HCT116 (cell line): ENCODE data around the gene LEO1. TPM values are rescaled to one million over a fixed set of nuclear protein-coding genes. Genes with fewer than 3 reads are reported as not detected.

ENCODE experiments used
- ATAC-seq: fragments of 200-7000 bp; cut with Tn5 transposase; 2 replicates; pipeline ENCODE4 v1.9.1; 2020; ENCODE audit warnings: mild to moderate bottlenecking, moderate library complexity
- BruUV-seq: library from RNA; stranded (reverse); fragments of 400-500 nt; replicated peaks from 2 replicates; lab custom pipeline; 2021; lab: Mats Ljungman, UMichigan
- CTCF ChIA-PET: fragments of 300-600 bp; sonication (Branson Sonifier 250); formaldehyde crosslinking; loops from one replicate; lab custom pipeline; 2021; ENCODE audit warnings: antibody characterized with exemption; lab: Charles Lee
- POLR2A ChIA-PET: fragments of 300-600, 350-600 bp; sonication (Branson Sonifier 250); formaldehyde crosslinking; loops from one replicate; lab custom pipeline; 2021; ENCODE audit warnings: antibody characterized with exemption; lab: Charles Lee
- RAD21 ChIA-PET, 2 experiments: fragments of 300-600 bp; sonication (Branson Sonifier 250); formaldehyde crosslinking; loops; one replicate each; lab custom pipeline; 2023; ENCODE audit warnings: low total read pairs in 2 of 2; ENCODE audit not compliant: uncharacterized antibody in 2 of 2, unreplicated experiment in 2 of 2, low non-redundant PET in 1 of 2; lab: Charles Lee
- DNase-seq: peaks from one replicate; pipeline ENCODE4 v3.0.0-alpha.2; 2010; ENCODE audit warnings: low read depth, low spot score
- H2AFZ ChIP-seq: fragments of 200-600 bp; shearing (Covaris generic), sonication (generic); 2 replicates; pipeline ENCODE4 v1.6.1; 2017; ENCODE audit warnings: low read depth, mixed run types, mixed read lengths, antibody characterized with exemption, low read length; ENCODE audit not compliant: poor library complexity, severe bottlenecking
- H3K27ac ChIP-seq: 2 replicates; pipeline ENCODE4 v1.5.1; 2012; ENCODE audit warnings: low read depth, low read length
- H3K27me3 ChIP-seq: fragments of 200-600 bp; sonication (generic); 2 replicates; pipeline ENCODE4 v1.6.1; 2016; ENCODE audit warnings: mixed run types, low read length, mixed read lengths; ENCODE audit not compliant: insufficient read depth
- H3K36me3 ChIP-seq, 2 experiments: fragments of 200-500 bp in 1 of 2; fragments of 200-600 bp in 1 of 2; sonication (Bioruptor generic) in 1 of 2; sonication (generic) in 1 of 2; 2 replicates each; pipeline versions ENCODE4 v1.5.1 to v1.6.1; 2014 to 2016; ENCODE audit warnings: low read length in 2 of 2, inconsistent platforms in 1 of 2, mixed read lengths in 1 of 2, mixed run types in 1 of 2; ENCODE audit not compliant: insufficient read depth in 2 of 2, control insufficient read depth in 1 of 2
- H3K4me1 ChIP-seq, 2 experiments: fragments of 200-600 bp in 1 of 2; sonication (generic) in 1 of 2; 2 replicates each; pipeline versions ENCODE4 v1.5.1 to v1.6.1; 2012 to 2017; ENCODE audit warnings: low read length in 2 of 2, inconsistent platforms in 1 of 2, mild to moderate bottlenecking in 1 of 2, mixed read lengths in 1 of 2, mixed run types in 1 of 2, moderate library complexity in 1 of 2; ENCODE audit not compliant: insufficient read depth in 2 of 2, control insufficient read depth in 1 of 2
- H3K4me2 ChIP-seq: fragments of 200-600 bp; sonication (generic); 2 replicates; pipeline ENCODE4 v1.6.1; 2017; ENCODE audit warnings: mixed run types, low read length, mixed read lengths
- H3K4me3 ChIP-seq, 2 experiments: fragments of 200-600 bp in 1 of 2; sonication (generic) in 1 of 2; replicated peaks in 1 of 2; 2 replicates each; pipeline ENCODE4 v1.5.1; 2011 to 2016; ENCODE audit warnings: low read length in 2 of 2, control low read depth in 1 of 2, low read depth in 1 of 2, mild to moderate bottlenecking in 1 of 2, mixed read lengths in 1 of 2, mixed run types in 1 of 2
- H3K79me2 ChIP-seq: fragments of 200-600 bp; sonication (generic); 2 replicates; pipeline ENCODE4 v1.6.1; 2017; ENCODE audit warnings: mild to moderate bottlenecking, mixed run types, low read length, moderate library complexity, mixed read lengths; ENCODE audit not compliant: insufficient read depth
- H3K9ac ChIP-seq: fragments of 200-600 bp; sonication (generic); 2 replicates; pipeline ENCODE4 v1.6.1; 2016; ENCODE audit warnings: low read length, mixed read lengths
- H3K9me2 ChIP-seq: fragments of 200-600 bp; sonication (generic), shearing (Covaris generic); 2 replicates; pipeline ENCODE4 v1.6.1; 2017; ENCODE audit warnings: mixed run types, mild to moderate bottlenecking, moderate library complexity; ENCODE audit not compliant: insufficient read depth
- H3K9me3 ChIP-seq, 2 experiments: fragments of 200-500 bp in 1 of 2; fragments of 200-600 bp in 1 of 2; sonication (Bioruptor generic) in 1 of 2; sonication (generic) in 1 of 2; 2 replicates each; pipeline ENCODE4 v1.6.1; 2014 to 2017; ENCODE audit warnings: low read length in 2 of 2, mixed read lengths in 2 of 2, inconsistent platforms in 1 of 2, low read depth in 1 of 2, mild to moderate bottlenecking in 1 of 2, mixed run types in 1 of 2, moderate library complexity in 1 of 2; ENCODE audit not compliant: control insufficient read depth in 1 of 2, insufficient read depth in 1 of 2
- H4K20me1 ChIP-seq: fragments of 200-600 bp; sonication (generic), shearing (Covaris generic); 2 replicates; pipeline ENCODE4 v1.6.1; 2017; ENCODE audit warnings: mixed run types, mild to moderate bottlenecking, moderate library complexity; ENCODE audit not compliant: insufficient read depth
- CBX3 ChIP-seq: IDR thresholded peaks from 2 replicates; pipeline ENCODE4 v1.6.1; 2012; ENCODE audit warnings: low read depth
- FOSL1 ChIP-seq: IDR thresholded peaks from 2 replicates; pipeline ENCODE4 v1.6.1; 2012; ENCODE audit warnings: low read depth
- JUND ChIP-seq: IDR thresholded peaks from 2 replicates; pipeline ENCODE4 v1.6.1; 2012
- POLR2A ChIP-seq: IDR thresholded peaks from 2 replicates; pipeline ENCODE4 v1.7.0; 2011; ENCODE audit warnings: borderline replicate concordance; ENCODE audit not compliant: insufficient read depth, insufficient read length; ENCODE audit errors: extremely low read depth
- POLR2AphosphoS5 ChIP-seq: IDR thresholded peaks from 2 replicates; pipeline ENCODE4 v1.6.1; 2011; ENCODE audit warnings: mild to moderate bottlenecking, low read depth, low read length, moderate library complexity
- RAD21 ChIP-seq: IDR thresholded peaks from 2 replicates; pipeline ENCODE4 v1.6.1; 2012; ENCODE audit warnings: low read depth, mild to moderate bottlenecking
- SIN3A ChIP-seq: IDR thresholded peaks from 2 replicates; pipeline ENCODE4 v1.6.1; 2012; ENCODE audit warnings: low read depth
- SP1 ChIP-seq: IDR thresholded peaks from 2 replicates; pipeline ENCODE4 v1.6.1; 2012; ENCODE audit warnings: low read depth
- SRF ChIP-seq: IDR thresholded peaks from 2 replicates; pipeline ENCODE4 v1.6.1; 2012; ENCODE audit warnings: low read depth
- TCF7L2 ChIP-seq: IDR thresholded peaks from 2 replicates; pipeline ENCODE4 v1.7.0; 2011; ENCODE audit warnings: borderline replicate concordance, inconsistent platforms; ENCODE audit not compliant: insufficient read depth, insufficient read length; ENCODE audit errors: extremely low read depth
- YY1 ChIP-seq: IDR thresholded peaks from 2 replicates; pipeline ENCODE4 v1.6.1; 2011; ENCODE audit warnings: low read length, low read depth, moderate library complexity, mild to moderate bottlenecking; ENCODE audit not compliant: insufficient replicate concordance; ENCODE audit errors: extremely low read depth
- intact Hi-C: fragments of 100-400 bp; cut with micrococcal nuclease; formaldehyde crosslinking; loops from 2 replicates; pipeline ENCODE4 v1.10.0; 2022
- total RNA-seq: library from RNA; stranded (reverse); gene quantifications from one replicate; pipeline ENCODE4 v1.2.1, GENCODE V29; 2021; ENCODE audit not compliant: unreplicated experiment
- TF ChIP-seq, protein P1 (sequence below), 3 experiments: fragments of 200-600 bp in 1 of 3; sonication (generic) in 1 of 3; IDR thresholded peaks in 2 of 3; conservative IDR thresholded peaks in 1 of 3; 2 replicates each; pipeline ENCODE4 v1.5.1; 2012 to 2017; ENCODE audit warnings: low read depth in 2 of 3, low read length in 2 of 3, antibody characterized with exemption in 1 of 3, borderline replicate concordance in 1 of 3, control low read depth in 1 of 3, mild to moderate bottlenecking in 1 of 3, mixed read lengths in 1 of 3, mixed run types in 1 of 3, moderate library complexity in 1 of 3; ENCODE audit not compliant: insufficient read depth in 1 of 3
- TF ChIP-seq, protein P2 (sequence below): IDR thresholded peaks from 2 replicates; pipeline ENCODE4 v1.6.1; 2012

The LEO1 gene
- total RNA-seq, 1 experiment from 2014 or later = 27.8 TPM

GRCh38 chr15:51907136-51907862 lies 64.3 kb downstream of the LEO1 start:
- H3K79me2 ChIP-seq = peaks cover 4% of the 10 kb centered on the region; the same call in 1 of the 2 replicates
- CTCF ChIA-PET = interaction anchor here (1.4 kb wide), 1 partner anchor 10 kb away, joined by 7 read pairs; no protein-coding TSS in a partner anchor
- no peaks in the 10 kb centered on the region for H3K9me2 ChIP-seq
- peak overlapping the region; percentile 44 for H3K27ac ChIP-seq
- no peaks in the 10 kb centered on the region for H3K27me3 ChIP-seq
- BruUV-seq = no TSS peak
- no peaks in the 10 kb centered on the region for H3K9me3 ChIP-seq
- DNase-seq (peak; percentile 96), ATAC-seq (peak; percentile 98)
- TF ChIP-seq, protein P1, sequence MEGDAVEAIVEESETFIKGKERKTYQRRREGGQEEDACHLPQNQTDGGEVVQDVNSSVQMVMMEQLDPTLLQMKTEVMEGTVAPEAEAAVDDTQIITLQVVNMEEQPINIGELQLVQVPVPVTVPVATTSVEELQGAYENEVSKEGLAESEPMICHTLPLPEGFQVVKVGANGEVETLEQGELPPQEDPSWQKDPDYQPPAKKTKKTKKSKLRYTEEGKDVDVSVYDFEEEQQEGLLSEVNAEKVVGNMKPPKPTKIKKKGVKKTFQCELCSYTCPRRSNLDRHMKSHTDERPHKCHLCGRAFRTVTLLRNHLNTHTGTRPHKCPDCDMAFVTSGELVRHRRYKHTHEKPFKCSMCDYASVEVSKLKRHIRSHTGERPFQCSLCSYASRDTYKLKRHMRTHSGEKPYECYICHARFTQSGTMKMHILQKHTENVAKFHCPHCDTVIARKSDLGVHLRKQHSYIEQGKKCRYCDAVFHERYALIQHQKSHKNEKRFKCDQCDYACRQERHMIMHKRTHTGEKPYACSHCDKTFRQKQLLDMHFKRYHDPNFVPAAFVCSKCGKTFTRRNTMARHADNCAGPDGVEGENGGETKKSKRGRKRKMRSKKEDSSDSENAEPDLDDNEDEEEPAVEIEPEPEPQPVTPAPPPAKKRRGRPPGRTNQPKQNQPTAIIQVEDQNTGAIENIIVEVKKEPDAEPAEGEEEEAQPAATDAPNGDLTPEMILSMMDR (IDR thresholded peaks at IDR 0.05 in 2 of 3, conservative IDR thresholded peaks at IDR 0.05 in 1 of 3; ENCODE audit: borderline replicate concordance in 1 of 3, insufficient read depth in 1 of 3, low read depth in 2 of 3, low read length in 2 of 3) = peak; percentile 50 to 74 (median 66); a peak in 5 of 6 replicates
- peak; percentile 89 for TF ChIP-seq JUND
- peak; percentile 81 for TF ChIP-seq SRF
- TF ChIP-seq FOSL1 = peak; percentile 96
- TF ChIP-seq TCF7L2 = no peak
- TF ChIP-seq POLR2A = no peak
- no peak for TF ChIP-seq YY1
- TF ChIP-seq POLR2AphosphoS5 = peak; percentile 64; the same call in 1 of the 2 replicates
- TF ChIP-seq RAD21 = peak; percentile 66
- TF ChIP-seq, protein P2, sequence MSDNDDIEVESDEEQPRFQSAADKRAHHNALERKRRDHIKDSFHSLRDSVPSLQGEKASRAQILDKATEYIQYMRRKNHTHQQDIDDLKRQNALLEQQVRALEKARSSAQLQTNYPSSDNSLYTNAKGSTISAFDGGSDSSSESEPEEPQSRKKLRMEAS = peak; percentile 57; the same call in 1 of the 2 replicates
- peak; percentile 85 for TF ChIP-seq SP1
- peak; percentile 85 for TF ChIP-seq SIN3A
- peak; percentile 82; the same call in 1 of the 2 replicates for TF ChIP-seq CBX3
- H3K4me3 ChIP-seq = no peak overlapping the region
- H3K9ac ChIP-seq = no peak overlapping the region
- RAD21 ChIA-PET = no interaction called here
- peaks cover 7% of the 10 kb centered on the region for H4K20me1 ChIP-seq
- peaks cover 16 to 24% of the 10 kb centered on the region in 2 experiments; a peak in 3 of 4 replicates for H3K36me3 ChIP-seq
- peak overlapping the region; percentile 52 for H3K4me2 ChIP-seq
- peaks cover 31 to 32% of the 10 kb centered on the region in 2 experiments for H3K4me1 ChIP-seq
- intact Hi-C loops = loop anchor here (1.0 to 5.0 kb wide), 3 partner anchors 105 to 255 kb away; no protein-coding TSS in a partner anchor
- no peak overlapping the region for H2AFZ ChIP-seq
- POLR2A ChIA-PET = no interaction called here
